ENCODE data around the gene C3orf20.

DNA sequence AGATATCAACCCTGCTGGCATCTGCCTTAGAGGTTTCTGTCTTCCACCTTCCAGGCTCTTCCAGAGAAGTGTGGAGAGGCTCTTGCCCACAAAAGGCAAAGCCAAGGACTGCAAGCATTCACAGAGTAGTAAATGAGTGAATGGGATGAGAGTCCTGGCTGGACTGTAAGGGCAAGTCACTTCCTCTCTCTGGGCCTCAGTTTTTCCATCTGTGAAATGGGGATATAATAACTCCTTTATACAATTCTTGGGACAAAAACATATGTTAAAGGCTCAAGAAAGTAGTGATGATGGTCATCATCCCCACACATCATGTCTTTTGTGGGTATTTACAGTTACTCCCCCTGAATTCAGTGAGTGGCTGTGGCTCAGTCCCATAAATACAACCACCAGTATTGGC is 133.1 kb downstream of the C3orf20 start:
- TF ChIP-seq POLR2AphosphoS5 (IDR thresholded peaks at IDR 0.05; ENCODE audit: low read depth, low read length) (no peak), TCF7L2 (IDR thresholded peaks at IDR 0.05; ENCODE audit: low read depth, low read length) (no peak)
- TF ChIP-seq, protein P1, sequence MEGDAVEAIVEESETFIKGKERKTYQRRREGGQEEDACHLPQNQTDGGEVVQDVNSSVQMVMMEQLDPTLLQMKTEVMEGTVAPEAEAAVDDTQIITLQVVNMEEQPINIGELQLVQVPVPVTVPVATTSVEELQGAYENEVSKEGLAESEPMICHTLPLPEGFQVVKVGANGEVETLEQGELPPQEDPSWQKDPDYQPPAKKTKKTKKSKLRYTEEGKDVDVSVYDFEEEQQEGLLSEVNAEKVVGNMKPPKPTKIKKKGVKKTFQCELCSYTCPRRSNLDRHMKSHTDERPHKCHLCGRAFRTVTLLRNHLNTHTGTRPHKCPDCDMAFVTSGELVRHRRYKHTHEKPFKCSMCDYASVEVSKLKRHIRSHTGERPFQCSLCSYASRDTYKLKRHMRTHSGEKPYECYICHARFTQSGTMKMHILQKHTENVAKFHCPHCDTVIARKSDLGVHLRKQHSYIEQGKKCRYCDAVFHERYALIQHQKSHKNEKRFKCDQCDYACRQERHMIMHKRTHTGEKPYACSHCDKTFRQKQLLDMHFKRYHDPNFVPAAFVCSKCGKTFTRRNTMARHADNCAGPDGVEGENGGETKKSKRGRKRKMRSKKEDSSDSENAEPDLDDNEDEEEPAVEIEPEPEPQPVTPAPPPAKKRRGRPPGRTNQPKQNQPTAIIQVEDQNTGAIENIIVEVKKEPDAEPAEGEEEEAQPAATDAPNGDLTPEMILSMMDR (IDR thresholded peaks at IDR 0.05): no peak
- TF ChIP-seq, protein P2, sequence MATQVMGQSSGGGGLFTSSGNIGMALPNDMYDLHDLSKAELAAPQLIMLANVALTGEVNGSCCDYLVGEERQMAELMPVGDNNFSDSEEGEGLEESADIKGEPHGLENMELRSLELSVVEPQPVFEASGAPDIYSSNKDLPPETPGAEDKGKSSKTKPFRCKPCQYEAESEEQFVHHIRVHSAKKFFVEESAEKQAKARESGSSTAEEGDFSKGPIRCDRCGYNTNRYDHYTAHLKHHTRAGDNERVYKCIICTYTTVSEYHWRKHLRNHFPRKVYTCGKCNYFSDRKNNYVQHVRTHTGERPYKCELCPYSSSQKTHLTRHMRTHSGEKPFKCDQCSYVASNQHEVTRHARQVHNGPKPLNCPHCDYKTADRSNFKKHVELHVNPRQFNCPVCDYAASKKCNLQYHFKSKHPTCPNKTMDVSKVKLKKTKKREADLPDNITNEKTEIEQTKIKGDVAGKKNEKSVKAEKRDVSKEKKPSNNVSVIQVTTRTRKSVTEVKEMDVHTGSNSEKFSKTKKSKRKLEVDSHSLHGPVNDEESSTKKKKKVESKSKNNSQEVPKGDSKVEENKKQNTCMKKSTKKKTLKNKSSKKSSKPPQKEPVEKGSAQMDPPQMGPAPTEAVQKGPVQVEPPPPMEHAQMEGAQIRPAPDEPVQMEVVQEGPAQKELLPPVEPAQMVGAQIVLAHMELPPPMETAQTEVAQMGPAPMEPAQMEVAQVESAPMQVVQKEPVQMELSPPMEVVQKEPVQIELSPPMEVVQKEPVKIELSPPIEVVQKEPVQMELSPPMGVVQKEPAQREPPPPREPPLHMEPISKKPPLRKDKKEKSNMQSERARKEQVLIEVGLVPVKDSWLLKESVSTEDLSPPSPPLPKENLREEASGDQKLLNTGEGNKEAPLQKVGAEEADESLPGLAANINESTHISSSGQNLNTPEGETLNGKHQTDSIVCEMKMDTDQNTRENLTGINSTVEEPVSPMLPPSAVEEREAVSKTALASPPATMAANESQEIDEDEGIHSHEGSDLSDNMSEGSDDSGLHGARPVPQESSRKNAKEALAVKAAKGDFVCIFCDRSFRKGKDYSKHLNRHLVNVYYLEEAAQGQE (IDR thresholded peaks at IDR 0.05; ENCODE audit: insufficient read depth in 1 of 2, low read depth in 2 of 2, low read length in 1 of 2): no peak
